ENCODE data around the gene PUS7L.

DNA sequence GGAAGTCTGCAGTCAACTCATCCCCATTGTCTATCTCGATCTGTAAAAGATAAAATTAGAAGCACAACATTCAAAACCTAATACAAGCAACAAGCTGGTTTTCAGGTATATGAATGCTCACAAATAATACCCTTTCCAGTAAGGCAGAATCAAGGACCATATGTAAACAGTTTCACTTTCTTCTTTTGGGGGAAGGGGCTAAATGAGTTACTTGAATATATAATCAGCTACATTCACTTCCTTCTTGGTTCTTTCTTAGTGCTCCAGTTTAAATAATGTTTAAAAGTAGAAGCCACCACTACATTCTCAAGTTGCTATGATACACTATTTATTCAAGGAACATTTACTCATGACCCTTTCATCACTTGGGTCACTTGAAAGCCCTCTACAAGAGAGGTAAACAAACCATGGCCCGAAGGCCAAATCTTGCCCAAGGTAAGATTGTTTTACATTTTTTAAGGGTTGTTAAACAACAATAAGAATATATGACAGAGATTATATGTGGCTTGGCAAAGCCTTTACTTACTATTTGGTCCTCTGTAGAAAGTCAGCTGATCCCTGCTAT lies 37.2 kb upstream of the PUS7L start:
- TF ChIP-seq, protein P1, sequence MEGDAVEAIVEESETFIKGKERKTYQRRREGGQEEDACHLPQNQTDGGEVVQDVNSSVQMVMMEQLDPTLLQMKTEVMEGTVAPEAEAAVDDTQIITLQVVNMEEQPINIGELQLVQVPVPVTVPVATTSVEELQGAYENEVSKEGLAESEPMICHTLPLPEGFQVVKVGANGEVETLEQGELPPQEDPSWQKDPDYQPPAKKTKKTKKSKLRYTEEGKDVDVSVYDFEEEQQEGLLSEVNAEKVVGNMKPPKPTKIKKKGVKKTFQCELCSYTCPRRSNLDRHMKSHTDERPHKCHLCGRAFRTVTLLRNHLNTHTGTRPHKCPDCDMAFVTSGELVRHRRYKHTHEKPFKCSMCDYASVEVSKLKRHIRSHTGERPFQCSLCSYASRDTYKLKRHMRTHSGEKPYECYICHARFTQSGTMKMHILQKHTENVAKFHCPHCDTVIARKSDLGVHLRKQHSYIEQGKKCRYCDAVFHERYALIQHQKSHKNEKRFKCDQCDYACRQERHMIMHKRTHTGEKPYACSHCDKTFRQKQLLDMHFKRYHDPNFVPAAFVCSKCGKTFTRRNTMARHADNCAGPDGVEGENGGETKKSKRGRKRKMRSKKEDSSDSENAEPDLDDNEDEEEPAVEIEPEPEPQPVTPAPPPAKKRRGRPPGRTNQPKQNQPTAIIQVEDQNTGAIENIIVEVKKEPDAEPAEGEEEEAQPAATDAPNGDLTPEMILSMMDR (conservative IDR thresholded peaks at IDR 0.05; ENCODE audit: low read length): no peak
- TF ChIP-seq EZH2phosphoT487 (IDR thresholded peaks at IDR 0.05; ENCODE audit: borderline replicate concordance): no peak
